ENCODE data around the gene ATP2A1.

The ATP2A1 gene

DNA sequence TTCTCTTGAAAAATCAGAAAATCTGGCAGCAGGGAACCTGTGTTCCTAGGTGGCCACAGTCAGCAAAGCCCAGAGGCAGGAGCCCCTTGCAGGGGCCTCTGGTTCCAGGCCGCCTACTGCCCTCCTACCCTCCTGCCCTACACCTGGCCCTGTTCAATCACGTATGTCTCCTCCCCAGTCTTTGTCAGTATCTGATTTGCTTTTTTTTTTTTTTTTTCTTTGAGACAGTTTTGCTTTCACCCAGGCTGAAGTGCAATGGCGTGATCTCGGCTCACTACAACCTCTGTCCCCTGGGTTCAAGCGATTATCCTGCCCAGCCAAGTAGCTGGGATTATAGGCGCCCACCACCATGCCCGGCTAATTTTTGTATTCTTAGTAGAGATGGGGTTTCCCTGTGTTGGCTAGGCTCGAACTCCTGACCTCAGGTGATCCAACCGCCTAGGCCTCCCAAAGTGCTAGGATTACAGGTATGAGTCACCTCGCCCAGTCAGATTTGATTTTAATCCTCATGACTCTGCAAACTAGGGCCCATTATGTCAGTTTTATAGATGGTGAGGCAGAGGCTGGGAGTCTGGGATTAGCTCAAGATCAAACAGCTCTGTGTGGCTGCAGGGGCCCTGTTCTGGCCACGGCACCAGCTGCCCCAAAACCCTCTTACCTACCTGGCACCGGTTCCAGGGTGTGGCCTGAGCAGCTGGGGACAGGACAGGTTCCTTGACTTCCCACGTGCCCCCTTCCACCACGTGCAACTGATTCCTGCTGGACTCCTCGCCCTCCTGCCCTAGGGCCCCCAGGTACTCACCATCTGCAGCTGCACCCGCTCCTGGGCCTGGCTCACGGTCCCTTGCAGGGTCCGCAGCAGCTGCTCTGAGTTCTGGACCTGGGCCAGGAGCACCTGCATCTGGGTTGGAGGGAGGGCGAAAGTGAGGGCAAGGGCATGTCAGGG is 32.1 kb downstream of the ATP2A1 start:
- H3K27me3 ChIP-seq (replicated peaks) = no peaks in the 10 kb centered on the region
- TF ChIP-seq, protein P1, sequence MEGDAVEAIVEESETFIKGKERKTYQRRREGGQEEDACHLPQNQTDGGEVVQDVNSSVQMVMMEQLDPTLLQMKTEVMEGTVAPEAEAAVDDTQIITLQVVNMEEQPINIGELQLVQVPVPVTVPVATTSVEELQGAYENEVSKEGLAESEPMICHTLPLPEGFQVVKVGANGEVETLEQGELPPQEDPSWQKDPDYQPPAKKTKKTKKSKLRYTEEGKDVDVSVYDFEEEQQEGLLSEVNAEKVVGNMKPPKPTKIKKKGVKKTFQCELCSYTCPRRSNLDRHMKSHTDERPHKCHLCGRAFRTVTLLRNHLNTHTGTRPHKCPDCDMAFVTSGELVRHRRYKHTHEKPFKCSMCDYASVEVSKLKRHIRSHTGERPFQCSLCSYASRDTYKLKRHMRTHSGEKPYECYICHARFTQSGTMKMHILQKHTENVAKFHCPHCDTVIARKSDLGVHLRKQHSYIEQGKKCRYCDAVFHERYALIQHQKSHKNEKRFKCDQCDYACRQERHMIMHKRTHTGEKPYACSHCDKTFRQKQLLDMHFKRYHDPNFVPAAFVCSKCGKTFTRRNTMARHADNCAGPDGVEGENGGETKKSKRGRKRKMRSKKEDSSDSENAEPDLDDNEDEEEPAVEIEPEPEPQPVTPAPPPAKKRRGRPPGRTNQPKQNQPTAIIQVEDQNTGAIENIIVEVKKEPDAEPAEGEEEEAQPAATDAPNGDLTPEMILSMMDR (IDR thresholded peaks at IDR 0.05; ENCODE audit: low read depth, low read length, missing control alignments) = no peak
- peaks cover 33% of the 10 kb centered on the region for H3K36me3 ChIP-seq (replicated peaks)
- no peak overlapping the region for H3K4me3 ChIP-seq (ENCODE audit: low read depth, low read length)
- DNase-seq = no peak
- no peak overlapping the region for H3K27ac ChIP-seq
- in situ Hi-C loops (cut with HindIII; ENCODE audit: low pct_ligation_motif_present, low sequenced_read_pairs) = no loop called here

DNA sequence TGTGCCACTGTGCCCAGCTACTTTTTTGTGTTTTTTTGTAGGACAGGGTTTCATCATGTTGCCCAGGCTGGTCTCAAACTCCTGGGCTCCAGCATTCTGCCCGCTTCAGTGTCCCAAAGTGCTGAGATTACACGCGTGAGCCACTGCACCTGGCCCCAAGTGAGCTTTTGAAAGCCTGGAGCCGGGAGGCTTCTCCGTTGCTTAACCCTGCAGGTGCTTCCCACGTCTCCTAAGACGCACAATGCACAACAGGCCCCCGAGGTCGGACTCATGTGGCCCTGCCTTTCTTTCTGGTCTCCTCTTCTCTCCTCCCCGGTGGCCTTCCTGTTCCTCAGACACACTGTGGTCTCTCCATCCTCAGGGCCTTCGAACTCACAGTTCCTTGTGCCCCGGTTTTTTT is 34.3 kb downstream of the ATP2A1 start:
- H3K36me3 ChIP-seq (replicated peaks) = peaks cover 38% of the 10 kb centered on the region
- in situ Hi-C loops (cut with HindIII; ENCODE audit: low pct_ligation_motif_present, low sequenced_read_pairs) = no loop called here
- no peak overlapping the region for H3K4me3 ChIP-seq (ENCODE audit: low read depth, low read length)
- DNase-seq = no peak
- no peak overlapping the region for H3K27ac ChIP-seq
- TF ChIP-seq, protein P1 (IDR thresholded peaks at IDR 0.05; ENCODE audit: low read depth, low read length, missing control alignments) = no peak
- H3K27me3 ChIP-seq (replicated peaks) = no peaks in the 10 kb centered on the region

DNA sequence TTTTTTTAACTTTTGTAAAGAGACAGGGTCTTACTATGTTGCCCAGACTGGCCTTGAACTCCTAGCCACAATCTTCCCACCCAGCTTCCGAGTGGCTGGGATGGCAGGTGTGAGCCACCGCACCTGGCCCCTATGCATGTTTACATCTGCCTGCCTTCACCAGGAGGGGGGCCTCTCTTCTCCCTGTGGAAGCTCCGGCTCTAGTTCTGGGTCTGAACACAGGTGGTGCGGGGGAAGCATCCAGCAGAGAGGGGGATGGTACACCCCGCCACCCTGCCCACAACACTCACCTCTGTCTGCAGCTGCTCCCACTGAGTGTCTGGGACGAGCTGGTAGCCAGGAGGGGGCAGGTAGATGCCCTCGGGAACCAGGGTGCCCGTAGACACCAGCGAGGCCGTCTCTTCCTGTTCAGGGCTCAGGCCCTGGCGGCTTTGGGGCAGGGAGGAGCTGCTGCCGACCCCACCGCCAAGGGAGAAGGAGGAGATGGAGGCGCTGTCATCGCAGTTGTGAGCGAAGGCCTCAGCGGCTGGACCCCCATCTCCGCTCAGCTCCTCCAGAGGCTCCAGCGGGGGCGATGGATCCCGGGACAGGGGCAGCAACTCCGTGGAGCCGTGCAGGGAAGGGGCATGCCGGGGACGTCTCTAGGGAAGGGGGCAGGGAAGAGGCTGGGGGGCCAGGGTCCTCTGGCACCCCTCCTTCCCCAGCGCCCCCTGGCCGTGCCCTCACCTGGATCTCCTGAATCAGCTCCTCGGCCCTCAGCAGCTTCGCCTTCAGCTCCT is 35.8 kb downstream of the ATP2A1 start:
- peaks cover 35% of the 10 kb centered on the region for H3K36me3 ChIP-seq (replicated peaks)
- no peak overlapping the region for H3K27ac ChIP-seq
- TF ChIP-seq, protein P1 (IDR thresholded peaks at IDR 0.05; ENCODE audit: low read depth, low read length, missing control alignments) = no peak
- DNase-seq = no peak
- in situ Hi-C loops (cut with HindIII; ENCODE audit: low pct_ligation_motif_present, low sequenced_read_pairs) = no loop called here
- no peaks in the 10 kb centered on the region for H3K27me3 ChIP-seq (replicated peaks)
- H3K4me3 ChIP-seq (ENCODE audit: low read depth, low read length) = no peak overlapping the region

DNA sequence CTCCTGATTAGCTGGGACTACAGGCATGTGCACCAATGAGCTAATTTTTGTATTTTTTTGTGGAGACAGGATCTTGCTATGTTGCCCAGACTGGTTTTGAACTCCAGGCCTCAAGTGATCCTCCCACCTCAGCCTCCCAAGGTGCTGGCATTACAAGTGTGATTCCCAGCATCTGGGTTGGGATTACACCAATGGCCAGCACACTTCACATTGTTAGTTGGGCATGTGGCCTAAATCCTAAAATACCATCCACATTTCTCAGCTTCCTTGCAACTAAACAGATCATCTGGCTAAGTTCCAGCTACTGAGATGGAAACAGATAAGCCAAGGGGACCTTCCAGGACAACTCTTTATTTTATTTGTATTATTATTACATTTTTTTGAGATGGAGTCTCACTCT is 36.9 kb downstream of the ATP2A1 start:
- Histone ChIP-seq H3K27me3 (replicated peaks) (no peaks in the 10 kb centered on the region), H3K36me3 (replicated peaks) (peaks cover 40% of the 10 kb centered on the region), H3K27ac (no peak overlapping the region), H3K4me3 (ENCODE audit: low read depth, low read length) (no peak overlapping the region)
- in situ Hi-C loops (cut with HindIII; ENCODE audit: low pct_ligation_motif_present, low sequenced_read_pairs) = no loop called here
- peak; percentile 32 for DNase-seq
- TF ChIP-seq, protein P1 (IDR thresholded peaks at IDR 0.05; ENCODE audit: low read depth, low read length, missing control alignments) = no peak

DNA sequence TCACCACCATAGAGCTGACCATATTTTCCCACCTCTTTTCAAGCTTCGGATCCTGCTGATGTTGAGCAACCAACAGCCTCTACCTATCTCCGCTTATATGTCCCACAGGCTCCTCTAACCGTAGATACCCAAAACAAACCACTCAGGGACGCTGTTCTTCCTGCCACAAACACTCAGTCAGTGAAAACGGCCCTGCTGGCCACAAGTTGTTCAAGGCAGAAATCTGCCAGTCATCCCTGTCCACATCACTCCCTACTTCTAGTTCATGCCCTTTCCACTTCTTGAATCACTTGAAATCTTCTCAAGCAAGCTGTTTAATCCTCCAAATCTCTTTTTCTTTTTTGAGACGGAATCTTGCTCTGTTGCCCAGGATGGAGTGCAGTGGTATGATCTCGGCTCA is 38.8 kb downstream of the ATP2A1 start:
- TF ChIP-seq, protein P1 (IDR thresholded peaks at IDR 0.05; ENCODE audit: low read depth, low read length, missing control alignments) = no peak
- no peak for DNase-seq
- H3K36me3 ChIP-seq (replicated peaks) = peaks cover 36% of the 10 kb centered on the region
- H3K27ac ChIP-seq = no peak overlapping the region
- H3K27me3 ChIP-seq (replicated peaks) = no peaks in the 10 kb centered on the region
- no peak overlapping the region for H3K4me3 ChIP-seq (ENCODE audit: low read depth, low read length)
- in situ Hi-C loops (cut with HindIII; ENCODE audit: low pct_ligation_motif_present, low sequenced_read_pairs) = no loop called here

All from brain microvascular endothelial cell (primary cell).